Testis (tissue), 3 donors: Measurements from ENCODE around the gene IP6K1. TPM values are rescaled to one million over a fixed set of nuclear protein-coding genes. Genes with fewer than 3 reads are reported as not detected.
A peak's percentile ranks its signal among the peaks of the same experiment; 100 is the strongest.

Source experiments
- DNase-seq: peaks from one replicate; pipeline ENCODE4 v3.0.0-alpha.2; 2019
- H3K27ac ChIP-seq, 2 donors: fragments of 200-600 bp; sonication (generic); one replicate each; pipeline ENCODE4 v1.5.1; 2019
- H3K27me3 ChIP-seq: fragments of 200-600 bp; sonication (generic); one replicate; pipeline ENCODE4 v1.5.1; 2019
- H3K36me3 ChIP-seq: fragments of 200-600 bp; sonication (generic); one replicate; pipeline ENCODE4 v1.5.1; 2017; ENCODE audit warnings: low read depth; ENCODE audit errors: missing control alignments
- H3K4me1 ChIP-seq: fragments of 200-600 bp; sonication (generic); one replicate; pipeline ENCODE4 v1.5.1; 2019
- H3K4me3 ChIP-seq, 2 donors: fragments of 200-600 bp; sonication (generic); one replicate each; pipeline ENCODE4 v1.5.1; 2017 to 2019
- H3K9me3 ChIP-seq: fragments of 200-600 bp; sonication (generic); one replicate; pipeline ENCODE4 v1.5.1; 2017
- POLR2A ChIP-seq: fragments of 450-650 bp; IDR thresholded peaks from one replicate; pipeline ENCODE4 v1.6.1; 2017; ENCODE audit warnings: antibody characterized with exemption, mild to moderate bottlenecking, moderate library complexity
- WGBS, 2 donors: methylation state at CpG; one replicate each; pipeline ENCODE4 v1.1.5; 2018; 5-methylcytosine and 5-hydroxymethylcytosine counted together
- intact Hi-C: fragments of 100-400 bp; cut with DNase I; formaldehyde crosslinking; loops from one replicate; pipeline ENCODE4 v1.15.1; 2023; ENCODE audit warnings: low total_unique reads
- polyA plus RNA-seq: library from polyadenylated mRNA; stranded (reverse); fragments of 350-450 nt; fragmentation: Illumina TruSeq; extraction: RNeasy Lipid Tissue Mini Kit (QIAGEN cat#74804); gene quantifications from one replicate; pipeline ENCODE4 v1.2.3, GENCODE V29; 2014; ENCODE audit warnings: low read depth, low replicate concordance; ENCODE audit not compliant: insufficient read depth
- total RNA-seq, 2 donors: library from RNA; depleted of rRNA; stranded (reverse); fragments of >200 nt; gene quantifications; one replicate each; pipeline ENCODE4 v1.2.3, GENCODE V29; 2016
- TF ChIP-seq, protein P1 (sequence below), 3 experiments: fragments of 450-650 bp in 2 of 3; fragments of 200-600 bp in 1 of 3; sonication (generic) in 1 of 3; IDR thresholded peaks; one replicate each; pipeline ENCODE4 v1.5.1; 2016 to 2019; ENCODE audit warnings: antibody characterized with exemption in 3 of 3, mild to moderate bottlenecking in 2 of 3, moderate library complexity in 1 of 3

IP6K1 gene
- total and polyA plus RNA-seq, 3 donors from 2014 or later = 96.0 to 134 (median 97.4) TPM

DNA sequence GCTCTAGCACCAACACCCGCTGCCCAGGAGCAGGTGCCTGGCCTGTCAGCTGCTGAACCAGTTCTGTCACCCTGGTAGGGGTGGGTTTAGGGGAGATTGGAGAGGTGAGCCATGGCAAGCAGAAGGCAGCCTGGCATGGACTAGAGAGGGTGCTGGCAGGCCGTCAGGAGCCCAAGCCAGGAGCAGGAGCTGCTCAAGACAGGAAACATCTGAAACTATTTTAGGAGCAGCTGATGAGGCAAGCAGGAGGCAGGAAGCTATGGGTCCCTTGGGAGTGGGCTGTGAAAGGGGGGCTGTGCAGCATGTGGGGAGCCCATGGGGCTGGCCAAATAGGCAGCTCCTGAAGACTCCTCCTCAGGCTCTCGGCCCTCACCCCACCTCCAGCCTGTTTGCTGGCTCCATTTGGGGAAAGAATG, 19.0 kb upstream of the IP6K1 start:
- Histone ChIP-seq H3K27me3 (no peaks in the 10 kb centered on the region), H3K36me3 (no peaks in the 10 kb centered on the region), H3K4me1 (peaks cover 28% of the 10 kb centered on the region), H3K4me3 (no peak overlapping the region), H3K9me3 (no peaks in the 10 kb centered on the region), H3K27ac (peak overlapping the region; percentile 48 to 83)
- peak; percentile 77 for DNase-seq
- intact Hi-C loops = no loop called here
- TF ChIP-seq POLR2A = no peak
- TF ChIP-seq, protein P1, sequence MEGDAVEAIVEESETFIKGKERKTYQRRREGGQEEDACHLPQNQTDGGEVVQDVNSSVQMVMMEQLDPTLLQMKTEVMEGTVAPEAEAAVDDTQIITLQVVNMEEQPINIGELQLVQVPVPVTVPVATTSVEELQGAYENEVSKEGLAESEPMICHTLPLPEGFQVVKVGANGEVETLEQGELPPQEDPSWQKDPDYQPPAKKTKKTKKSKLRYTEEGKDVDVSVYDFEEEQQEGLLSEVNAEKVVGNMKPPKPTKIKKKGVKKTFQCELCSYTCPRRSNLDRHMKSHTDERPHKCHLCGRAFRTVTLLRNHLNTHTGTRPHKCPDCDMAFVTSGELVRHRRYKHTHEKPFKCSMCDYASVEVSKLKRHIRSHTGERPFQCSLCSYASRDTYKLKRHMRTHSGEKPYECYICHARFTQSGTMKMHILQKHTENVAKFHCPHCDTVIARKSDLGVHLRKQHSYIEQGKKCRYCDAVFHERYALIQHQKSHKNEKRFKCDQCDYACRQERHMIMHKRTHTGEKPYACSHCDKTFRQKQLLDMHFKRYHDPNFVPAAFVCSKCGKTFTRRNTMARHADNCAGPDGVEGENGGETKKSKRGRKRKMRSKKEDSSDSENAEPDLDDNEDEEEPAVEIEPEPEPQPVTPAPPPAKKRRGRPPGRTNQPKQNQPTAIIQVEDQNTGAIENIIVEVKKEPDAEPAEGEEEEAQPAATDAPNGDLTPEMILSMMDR (IDR thresholded peaks at IDR 0.05) = no peak
- 45 to 76% methylated on average over 2 to 3 of the region's 3 CpGs for WGBS, 2 donors

DNA sequence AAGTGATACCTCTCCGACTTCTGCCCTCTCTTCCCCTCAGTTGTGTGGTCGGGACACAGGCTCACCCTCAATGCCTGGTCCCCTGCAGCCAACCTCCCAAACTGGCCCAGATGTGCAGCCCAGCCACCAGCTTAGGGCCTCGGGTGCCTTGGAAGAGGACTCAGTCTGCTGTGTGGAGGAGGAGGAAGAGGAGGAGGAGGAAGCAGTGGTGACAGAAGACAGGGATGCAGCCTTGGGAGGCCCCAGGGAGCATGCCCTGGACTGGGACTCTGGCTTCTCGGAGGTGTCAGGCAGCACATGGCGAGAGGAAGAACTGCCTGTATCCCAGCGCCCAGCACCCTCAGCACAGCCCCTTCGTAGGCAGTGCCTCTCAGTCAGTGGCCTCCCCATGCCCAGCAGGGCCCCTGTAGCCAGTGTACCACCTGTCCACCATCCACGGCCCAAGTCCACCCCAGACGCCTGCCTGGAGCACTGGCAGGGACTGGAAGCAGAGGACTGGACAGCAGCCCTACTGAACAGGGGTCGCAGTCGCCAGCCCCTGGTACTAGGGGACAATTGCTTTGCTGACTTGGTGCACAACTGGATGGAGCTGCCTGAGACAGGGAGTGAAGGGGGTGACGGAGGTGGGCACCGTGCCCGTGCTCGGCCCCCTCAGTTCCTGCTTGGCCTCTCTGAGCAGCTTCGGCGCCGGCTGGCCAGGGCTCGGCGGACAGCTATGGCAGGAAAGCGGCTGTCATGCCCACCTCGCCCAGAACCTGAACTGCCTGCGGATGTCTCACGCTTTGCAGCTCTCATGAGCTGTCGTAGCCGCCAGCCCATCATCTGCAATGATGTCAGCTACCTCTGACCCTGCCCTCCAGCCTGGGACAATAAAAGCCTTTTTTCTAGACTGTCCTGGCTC, 18.0 kb upstream of the IP6K1 start:
- H3K9me3 ChIP-seq = no peaks in the 10 kb centered on the region
- peak overlapping the region; percentile 80 to 83 for H3K27ac ChIP-seq
- TF ChIP-seq, protein P1 (IDR thresholded peaks at IDR 0.05) = no peak
- TF ChIP-seq POLR2A = no peak
- H3K4me3 ChIP-seq = peak overlapping the region in 1 of 2 donors; percentile 92
- H3K27me3 ChIP-seq = no peaks in the 10 kb centered on the region
- 56 to 68% methylated on average over 10 to 24 of the region's 26 CpGs for WGBS, 2 donors
- DNase-seq = no peak
- intact Hi-C loops = loop anchor here (5.0 kb wide), 1 partner anchor 33 kb away; no protein-coding TSS in a partner anchor
- peaks cover 31% of the 10 kb centered on the region for H3K4me1 ChIP-seq
- no peaks in the 10 kb centered on the region for H3K36me3 ChIP-seq

DNA sequence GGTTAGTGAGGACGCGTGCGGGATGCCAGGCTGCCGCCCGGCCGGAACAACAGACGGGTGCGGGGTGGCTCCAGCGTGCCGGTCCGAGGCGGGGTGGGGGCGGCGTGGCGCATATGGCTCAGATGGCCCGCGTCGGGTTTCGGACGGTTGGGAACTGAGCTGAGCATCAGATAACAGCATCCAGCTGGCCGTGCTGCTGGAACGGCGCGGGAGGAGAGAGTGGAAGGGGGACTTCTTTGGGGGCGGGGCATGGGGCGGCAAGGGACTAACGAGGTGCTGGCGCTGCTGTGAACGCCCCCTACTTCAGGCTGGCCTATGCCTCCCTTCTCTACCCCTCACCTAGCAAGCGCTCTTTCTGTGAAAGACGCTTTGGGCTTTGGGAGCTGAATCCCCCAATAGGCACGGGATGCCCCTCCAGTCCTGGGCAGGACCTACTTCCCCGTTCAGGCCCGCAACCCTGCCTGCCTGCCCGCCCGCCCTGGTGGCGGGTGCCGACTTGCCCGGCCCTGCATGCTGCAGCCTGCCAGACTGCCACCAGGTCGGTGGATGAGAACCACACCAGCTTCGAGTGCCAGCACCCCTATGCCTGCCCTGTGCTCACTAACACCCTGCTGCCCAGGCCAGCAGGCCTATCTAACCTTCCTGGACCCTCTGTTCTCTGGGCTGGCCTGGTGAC, 17.3 kb upstream of the IP6K1 start:
- H3K4me3 ChIP-seq = peak overlapping the region; percentile 90 to 92
- no peaks in the 10 kb centered on the region for H3K9me3 ChIP-seq
- peak overlapping the region; percentile 80 to 83 for H3K27ac ChIP-seq
- H3K4me1 ChIP-seq = peaks cover 33% of the 10 kb centered on the region
- no peak for TF ChIP-seq POLR2A
- TF ChIP-seq, protein P1 (IDR thresholded peaks at IDR 0.05) = no peak
- intact Hi-C loops = loop anchor here (5.0 kb wide), 1 partner anchor 34 kb away; no protein-coding TSS in a partner anchor
- H3K27me3 ChIP-seq = no peaks in the 10 kb centered on the region
- no peaks in the 10 kb centered on the region for H3K36me3 ChIP-seq
- 4% methylated on average over 26 to 36 of the region's 41 CpGs for WGBS, 2 donors
- no peak for DNase-seq

DNA sequence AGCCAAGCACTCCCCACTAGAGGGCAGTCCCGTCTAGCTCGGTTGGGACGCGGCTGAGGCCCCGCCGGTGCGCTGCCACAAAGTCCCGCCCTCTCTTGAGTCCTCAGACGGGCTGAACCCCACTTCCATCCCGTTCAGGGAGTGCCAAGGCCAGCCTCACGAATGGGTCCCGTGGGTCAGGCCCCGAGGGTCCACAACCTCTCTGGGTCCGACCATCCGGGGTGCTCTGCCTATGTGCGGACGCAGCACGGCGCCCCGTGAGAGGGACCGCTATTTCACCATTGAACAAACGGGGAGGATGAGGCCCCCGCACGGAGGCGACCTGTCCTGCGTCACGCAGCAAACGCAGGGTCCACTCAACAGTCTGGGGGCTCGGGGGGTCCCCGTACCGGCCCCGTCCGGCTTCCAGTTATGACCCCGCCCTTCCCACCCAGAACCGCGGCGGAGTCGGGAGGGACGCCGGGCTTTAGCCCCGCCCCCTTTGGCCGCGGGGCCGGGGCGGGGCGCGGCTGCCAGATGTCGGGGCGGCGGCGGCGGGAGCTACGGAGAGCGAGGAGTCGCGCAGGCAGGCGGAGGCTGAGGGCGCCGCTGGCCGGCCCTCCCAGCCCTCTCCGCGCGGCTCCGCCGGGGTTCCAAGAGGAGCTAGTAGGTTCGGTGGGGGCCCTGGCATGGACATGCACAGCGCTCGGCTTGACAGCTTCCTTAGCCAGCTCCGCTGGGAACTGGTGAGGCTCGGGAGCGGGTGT, 16.6 kb upstream of the IP6K1 start, which contains the start of gene INKA1:
INKA1 (plus strand) TSS at position 543 of the 746 bp plus-strand sequence; CDS start at position 675, 132 bp downstream.
- WGBS, 2 donors = 1% methylated on average over 39 of the region's 71 CpGs; no CpG with 5 or more reads in 1 of the 2 donors
- DNase-seq = peak; percentile 93
- peak within 1 kb of the TSS; percentile 80 to 83 for H3K27ac ChIP-seq
- no peaks in the 10 kb centered on the region for H3K36me3 ChIP-seq
- peak within 1 kb of the TSS; percentile 90 to 92 for H3K4me3 ChIP-seq
- H3K4me1 ChIP-seq = peaks cover 33% of the 10 kb centered on the region
- no peaks in the 10 kb centered on the region for H3K27me3 ChIP-seq
- no peaks in the 10 kb centered on the region for H3K9me3 ChIP-seq
- intact Hi-C loops = loop anchor here (5.0 kb wide), 1 partner anchor 34 kb away; no protein-coding TSS in a partner anchor
- no peak for TF ChIP-seq POLR2A
- TF ChIP-seq, protein P1 (IDR thresholded peaks at IDR 0.05) = peak in 2 of 3 experiments; percentile 65 to 91
